ENCODE results near the gene INF2.

INF2 gene

DNA sequence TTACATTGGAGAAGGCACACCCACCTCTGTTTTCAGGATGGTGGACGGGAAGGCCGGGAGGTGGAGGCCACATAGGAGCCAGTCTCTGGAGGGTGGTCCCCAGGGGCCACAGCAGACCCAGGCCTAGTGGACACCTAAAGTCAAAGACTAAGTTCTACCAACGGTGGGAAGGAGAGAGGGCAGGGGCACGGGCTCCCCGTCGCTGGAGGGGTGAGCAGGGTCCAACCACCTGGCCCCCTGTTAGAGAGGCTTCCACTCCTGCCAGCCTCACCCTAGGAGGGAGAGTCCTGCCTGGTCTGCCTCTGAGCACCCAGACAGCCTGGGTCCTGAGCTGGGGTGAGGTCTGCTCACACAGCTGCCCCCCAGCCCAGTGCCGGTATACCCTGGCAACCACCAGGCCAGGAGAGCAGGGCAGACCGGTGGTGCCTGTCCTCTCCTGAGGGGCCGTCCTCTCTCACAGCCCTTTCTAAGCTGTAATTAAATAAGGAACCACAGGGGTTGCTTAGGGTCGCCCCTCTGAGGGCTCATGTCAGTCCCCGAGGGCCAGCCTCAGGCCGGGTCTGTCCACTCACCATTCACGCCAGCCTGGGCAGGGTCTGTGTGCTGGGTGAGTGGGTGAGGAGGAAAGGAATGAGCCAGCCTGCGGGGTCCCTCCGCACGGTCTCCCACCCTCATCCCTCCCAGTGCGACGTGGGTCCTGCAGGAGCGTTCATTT, 2.3 kb downstream of the INF2 start:
- DNase-seq = no peak

DNA sequence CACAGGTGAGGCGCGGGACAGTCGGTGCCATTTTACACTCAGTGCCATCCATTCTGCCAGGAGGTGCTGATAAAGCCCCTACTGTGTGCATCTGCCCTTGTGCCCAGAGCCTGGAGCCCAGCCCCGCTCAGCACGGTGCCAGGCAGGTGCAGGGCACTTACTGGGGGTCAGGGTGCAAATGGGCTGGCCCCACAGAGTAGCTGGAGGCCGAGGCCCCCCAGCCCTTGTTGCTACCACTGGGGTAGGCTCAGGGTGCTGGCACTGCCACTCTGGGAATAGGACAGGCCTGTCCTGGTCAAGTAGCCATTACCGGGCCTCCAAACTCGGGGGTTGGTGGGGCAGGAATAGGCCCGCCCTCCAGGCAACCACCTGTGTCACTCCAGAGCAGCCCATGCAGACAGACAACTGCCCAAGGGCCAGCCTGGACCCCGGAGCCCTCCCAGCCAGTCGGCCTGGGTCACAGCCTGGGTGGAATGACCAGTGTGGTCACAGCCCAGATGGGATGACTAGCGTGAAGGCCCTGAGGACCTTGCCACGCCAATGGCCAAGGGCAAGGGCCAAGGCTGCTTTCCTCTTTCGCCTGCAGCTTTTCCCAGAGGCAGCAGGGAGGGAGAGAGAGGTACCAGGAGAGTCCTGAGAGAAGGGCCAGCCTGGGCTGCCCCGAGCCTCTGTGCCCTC, 3.0 kb downstream of the INF2 start:
- no peak for DNase-seq

DNA sequence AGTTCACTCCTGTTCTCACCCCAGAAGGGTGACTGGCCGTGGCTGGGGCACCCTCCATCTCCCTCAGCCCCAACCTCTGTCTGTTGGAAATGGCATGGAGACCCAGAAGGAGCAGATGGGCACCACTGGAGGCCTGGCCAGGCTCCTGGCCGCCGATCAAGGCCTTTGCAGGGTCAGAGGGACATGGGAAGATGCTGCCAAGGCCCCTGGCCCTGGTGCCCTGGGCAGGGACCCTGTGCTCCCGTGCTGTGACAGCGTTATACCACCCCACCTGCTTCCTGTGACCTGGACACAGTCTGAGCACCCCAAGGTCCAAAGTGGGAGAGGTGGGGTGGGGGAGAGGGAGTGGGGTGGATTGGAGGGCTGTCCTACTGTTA, 3.5 kb downstream of the INF2 start:
- DNase-seq = no peak

DNA sequence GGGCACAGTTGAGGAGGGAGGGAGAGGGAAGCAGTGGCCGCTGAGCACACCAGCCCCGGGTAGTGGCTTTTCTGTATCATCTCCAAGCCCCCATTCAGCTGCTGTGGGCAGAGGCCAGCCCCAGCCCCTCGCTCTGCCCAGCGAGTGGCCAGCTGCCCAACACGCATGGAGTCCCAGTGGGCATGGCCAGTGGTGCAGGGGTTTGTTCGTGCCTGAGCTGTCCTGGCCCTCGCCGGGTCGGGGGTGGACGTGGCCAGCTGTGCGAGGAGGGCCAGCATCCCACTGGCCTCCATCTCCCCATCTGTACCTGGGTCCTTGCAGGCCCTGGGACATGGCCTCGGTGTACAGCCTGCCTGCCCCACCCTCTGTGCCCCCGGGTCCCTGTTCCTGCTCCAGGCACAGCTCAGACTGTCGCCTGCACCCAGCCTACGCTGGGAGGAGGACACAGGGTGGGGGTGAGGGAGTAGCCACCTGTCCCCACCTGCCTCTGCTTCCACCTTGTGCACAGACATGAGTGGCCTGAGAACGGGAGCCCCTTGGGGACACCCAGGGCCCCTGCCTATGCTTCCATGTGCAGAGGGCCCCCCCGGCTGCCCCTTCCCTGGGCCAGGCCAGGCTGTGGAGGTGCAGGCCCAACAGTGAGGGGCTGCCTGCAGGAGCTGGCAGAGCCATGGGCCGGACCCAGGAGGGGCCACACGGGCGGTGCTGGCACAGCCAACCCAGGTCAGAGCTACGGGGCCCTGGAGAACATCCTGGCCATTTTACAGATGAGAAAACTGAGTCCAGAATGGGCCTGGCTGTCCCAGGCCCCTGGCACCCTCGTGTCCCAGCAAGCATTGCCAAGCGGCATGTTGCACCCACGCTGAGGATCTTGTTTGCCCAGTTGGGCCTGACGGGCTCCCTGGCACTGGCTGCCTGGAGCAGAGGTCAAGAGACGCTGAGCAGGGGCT, 4.3 kb downstream of the INF2 start:
- no peak for DNase-seq

DNA sequence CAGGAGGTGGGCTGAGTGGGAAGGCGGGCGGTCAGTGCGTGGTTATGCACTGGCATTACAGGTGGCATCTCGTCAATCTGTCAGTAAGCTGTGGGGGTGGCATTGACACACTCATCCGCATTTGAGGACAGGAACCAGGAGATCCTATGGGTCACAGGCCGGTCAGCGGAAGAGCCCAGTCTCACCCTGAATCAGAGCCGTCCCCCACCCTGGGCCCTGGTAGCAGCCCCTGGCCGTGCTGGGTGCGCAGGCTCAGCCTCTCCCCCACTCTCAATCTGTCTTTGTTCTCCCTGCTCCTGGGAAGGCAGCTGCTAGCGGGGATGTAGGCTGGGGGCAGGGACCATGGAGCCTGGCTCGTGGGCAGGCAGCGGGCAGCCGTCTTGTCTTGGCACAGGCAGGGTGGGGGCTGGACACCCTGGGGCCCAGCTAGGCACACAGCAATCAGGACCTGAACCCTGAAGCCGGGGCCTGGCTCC, 5.1 kb downstream of the INF2 start:
- no peak for DNase-seq

DNA sequence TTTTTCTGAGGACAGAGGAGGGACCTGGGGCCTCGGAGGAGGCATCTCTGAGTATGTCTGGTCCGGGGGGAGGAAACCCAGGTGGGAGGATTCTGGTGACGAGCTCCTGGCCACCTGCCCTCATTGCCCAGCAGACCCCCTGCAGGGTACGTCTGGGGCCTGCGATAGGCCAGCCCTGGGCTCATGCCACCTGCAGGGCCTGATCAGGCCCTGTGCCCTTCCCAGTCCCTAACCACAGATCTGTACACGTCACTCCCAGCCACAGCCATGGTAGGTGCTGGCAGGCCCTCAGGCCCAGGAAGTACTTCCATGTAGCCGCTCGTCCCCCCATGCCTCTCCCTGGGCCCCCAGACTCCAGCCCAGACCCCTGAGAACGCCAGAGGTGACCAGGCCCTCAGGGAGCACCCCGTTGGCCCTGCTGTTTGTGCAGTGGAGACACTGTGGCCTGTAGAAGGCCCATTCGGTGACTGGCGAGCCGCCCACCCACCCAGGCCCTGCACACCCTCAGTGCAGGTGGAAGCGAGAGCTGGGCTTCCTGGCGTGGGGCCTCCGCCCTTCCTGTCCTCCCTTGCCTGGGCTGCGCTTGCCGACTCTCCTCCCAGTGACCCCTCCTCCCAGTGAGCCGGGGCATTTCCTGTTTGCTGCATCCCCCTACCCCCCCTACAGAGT, 5.7 kb downstream of the INF2 start:
- DNase-seq = no peak

DNA sequence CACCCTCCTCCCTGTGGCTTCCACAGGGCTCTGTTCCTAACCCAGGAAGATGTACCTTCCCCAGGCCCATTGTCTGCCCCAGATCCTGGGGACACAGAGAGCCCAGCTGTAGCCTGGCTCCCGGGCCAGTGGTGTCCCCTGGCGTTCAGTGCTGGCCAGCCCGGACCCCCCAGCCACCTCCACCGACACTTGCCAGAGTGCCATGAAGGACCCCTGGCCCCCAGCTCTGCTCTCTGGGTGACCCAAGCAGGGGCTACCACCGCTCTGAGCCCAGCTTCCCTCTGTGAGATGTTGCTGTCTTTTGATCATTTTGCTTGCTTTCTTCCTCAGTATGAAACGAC, 6.2 kb downstream of the INF2 start:
- DNase-seq = no peak

DNA sequence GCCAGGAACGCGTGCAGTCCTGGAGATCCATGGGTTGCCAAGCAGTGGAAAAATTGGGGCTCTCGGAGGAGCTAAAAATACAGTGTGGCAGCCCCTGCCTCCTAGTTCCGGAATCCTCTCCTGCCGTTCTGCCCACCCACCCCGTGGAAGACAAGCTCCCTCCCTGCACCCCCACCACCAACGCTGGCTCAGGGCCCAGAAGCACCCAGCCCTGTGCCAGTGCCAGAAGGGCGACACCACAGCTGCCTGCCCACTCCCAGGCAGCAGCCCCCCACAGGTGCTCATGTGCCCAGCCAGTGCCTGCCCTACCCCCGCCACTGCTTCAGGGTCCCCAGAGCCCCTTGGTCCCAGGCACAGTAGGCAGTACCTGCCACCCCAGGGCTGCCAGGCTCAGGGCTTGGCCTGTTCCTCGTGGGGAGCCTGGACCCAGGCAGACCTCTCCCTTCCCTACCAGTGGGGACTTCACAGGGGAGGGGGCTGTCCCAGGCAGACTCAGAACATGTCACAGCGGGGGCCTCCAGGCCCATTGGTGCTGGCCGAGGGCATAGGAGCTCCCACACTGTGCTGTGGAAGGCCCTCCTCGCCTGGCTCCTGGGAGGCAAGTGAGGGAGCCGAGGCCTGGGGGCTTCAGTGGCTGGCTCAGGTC, 7.4 kb downstream of the INF2 start:
- no peak for DNase-seq

DNA sequence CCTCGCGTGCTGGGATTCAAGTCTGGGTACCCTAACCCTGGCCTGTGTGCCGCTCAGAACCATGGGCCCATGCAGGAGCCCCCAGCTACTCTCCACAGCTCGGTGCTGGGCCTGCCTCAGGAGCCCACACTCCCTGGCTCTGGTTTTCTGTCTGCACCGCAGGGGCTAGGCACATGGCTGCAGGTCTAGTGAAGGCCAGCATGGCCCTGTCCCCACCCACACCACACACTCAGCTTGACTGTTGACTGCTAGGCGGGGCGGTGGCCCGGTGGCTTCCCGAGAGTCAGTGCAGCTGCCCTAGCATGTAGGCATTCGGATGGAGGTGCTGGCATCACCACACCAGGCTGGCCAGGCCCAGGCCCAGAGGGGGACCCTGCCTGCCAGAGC, 7.9 kb downstream of the INF2 start:
- no peak for DNase-seq

DNA sequence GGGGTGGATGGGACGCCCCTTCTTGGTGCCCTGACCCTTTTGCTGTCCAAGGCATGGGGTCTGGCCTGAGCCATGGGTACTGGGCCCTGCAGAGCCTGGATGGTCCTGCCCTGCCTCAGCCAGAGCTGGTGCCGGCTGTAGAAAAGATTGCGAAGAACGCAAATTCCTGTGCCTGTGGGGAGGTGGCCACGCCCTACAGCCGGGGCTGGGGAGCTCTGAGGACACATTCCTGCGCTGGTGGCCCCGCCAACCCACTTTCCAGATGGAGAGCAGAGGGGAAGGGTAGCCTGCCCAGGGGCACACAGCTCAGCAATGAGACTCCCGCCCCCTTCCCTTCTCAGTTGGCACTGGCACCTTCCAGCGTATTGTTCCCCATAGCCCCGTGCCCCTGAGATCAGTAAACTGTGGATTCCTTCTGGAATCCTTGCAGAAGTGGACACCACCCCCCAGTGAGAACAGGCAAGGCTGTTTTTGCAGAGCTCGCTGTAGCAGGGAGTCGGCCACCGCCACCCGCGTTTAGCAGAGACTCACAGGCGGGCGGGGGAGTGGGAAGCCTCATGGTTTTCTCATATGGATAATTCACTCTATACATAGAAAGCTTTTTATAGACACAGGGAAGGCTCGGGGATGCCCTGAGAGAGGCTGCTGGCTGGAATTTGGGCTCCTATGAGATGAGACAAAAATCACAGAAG, 8.6 kb downstream of the INF2 start:
- DNase-seq = no peak

DNA sequence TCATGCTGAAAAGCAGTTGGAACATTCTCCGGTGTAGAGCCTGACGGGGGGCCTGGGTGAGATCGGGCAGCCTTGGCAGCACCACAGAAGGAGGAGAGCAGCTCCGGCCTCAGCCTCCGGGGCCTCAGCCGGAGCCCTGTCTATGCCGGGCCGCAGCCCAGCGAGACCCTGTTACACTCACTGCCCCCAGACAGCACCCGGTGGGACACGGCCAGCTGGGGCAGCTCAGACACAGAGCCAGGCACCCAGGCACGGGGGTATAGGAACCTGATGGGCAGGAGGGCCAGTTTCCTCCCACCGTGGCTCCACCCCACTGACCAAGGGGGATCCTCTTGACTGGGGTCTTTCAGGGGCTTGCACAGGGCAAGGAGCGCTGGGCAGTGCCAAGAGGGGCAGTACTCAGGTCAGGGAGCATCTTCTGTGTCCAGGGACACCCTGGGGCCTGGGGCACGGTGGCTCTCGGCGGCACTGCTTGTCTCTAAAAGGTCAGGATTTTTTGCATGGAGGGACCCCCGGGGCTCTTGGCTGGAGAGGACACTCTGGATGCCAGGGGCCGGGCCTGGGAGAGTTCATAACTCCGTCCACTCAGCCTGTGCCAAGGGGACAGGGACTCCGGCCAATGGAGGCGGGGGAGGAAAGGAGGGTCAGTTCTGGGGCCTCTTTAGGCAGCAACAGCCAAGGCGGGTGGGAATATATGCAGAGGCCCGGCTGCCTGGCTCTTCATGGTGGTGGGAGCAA, 9.4 kb downstream of the INF2 start:
- no peak for DNase-seq

DNA sequence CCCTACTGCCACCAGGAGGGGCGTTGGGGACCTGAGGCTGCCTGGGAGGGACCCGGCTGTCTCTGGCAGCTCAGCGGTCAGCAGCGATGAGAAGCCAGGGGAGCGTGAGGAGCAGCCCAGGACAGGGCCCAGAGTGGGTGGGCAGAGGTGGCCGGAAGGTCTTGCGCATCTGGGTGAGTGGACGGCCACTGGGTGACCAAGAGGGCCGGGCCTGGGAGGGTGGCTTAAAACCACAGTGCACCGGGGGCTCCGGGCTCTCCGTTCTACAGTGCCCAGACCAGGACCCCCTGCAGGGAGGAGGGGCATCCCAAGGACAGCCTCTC, 10.0 kb downstream of the INF2 start:
- DNase-seq = no peak

DNA sequence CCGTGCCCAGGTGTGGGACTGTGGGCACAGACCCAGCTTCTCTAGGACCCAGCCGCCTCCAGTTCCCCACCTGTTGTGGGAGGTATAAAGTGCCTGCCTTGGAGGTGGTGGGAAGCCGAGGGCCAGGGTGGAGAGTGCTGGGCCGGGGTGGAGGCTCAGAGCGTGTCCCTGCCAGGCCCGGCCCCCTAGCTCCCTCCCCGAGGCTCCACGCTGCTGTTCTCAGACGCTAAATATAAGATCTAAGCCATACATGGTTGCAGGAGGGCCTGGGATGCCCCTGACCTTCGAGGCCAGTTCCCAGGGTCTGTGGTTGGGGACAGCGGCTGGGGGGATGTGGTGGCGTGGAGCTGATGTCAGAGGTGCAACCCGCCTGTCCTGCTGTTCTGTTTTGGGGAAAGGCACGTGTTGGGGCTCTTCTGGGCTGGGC, 10.8 kb downstream of the INF2 start:
- no peak for DNase-seq

DNA sequence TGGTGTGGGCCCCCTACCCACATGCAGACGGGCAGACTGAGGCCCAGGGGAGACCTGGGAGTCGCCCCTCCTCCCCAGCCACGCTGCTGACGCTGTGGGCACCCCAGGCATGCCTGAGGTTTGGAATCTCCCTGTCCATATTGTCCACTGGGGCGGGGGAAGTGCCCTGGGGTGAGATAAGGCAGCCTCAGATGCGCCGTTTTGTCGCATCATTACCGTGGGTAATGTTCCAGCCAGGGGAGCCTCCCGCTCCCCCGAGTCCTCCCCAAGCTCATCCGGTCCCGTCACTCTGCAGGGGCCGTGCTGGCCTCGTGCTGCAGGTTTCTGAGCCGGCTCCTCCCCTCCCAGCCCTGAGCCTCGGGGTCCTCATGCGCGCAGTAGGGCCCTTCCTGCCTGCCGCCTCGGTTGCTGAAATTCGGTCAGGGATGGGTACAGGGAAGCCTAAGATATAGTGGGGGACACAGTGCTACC, 11.4 kb downstream of the INF2 start:
- DNase-seq = no peak

DNA sequence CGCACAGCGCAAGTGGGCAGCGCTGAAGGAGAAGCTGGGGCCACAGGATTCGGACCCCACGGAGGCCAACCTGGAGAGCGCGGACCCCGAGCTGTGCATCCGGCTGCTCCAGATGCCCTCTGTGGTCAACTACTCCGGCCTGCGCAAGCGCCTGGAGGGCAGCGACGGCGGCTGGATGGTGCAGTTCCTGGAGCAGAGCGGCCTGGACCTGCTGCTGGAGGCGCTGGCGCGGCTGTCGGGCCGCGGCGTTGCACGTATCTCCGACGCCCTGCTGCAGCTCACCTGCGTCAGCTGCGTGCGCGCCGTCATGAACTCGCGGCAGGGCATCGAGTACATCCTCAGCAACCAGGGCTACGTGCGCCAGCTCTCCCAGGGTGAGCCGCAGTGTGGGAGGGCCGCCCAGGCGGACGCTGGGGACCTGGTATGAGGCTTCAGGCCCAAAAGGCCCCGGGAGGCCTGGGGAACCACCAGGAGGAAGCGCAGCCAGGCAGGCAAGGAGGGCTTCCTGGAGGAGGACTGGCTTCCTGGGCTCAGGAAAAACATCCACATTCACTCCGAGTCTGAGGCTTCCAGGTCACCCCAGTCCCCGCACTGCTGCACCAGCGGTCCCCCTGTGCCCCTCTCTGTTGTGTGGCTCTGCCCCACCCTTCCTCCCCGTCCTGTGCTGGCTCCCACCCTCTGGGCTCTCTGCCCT, 12.1 kb downstream of the INF2 start:
- no peak for DNase-seq

DNA sequence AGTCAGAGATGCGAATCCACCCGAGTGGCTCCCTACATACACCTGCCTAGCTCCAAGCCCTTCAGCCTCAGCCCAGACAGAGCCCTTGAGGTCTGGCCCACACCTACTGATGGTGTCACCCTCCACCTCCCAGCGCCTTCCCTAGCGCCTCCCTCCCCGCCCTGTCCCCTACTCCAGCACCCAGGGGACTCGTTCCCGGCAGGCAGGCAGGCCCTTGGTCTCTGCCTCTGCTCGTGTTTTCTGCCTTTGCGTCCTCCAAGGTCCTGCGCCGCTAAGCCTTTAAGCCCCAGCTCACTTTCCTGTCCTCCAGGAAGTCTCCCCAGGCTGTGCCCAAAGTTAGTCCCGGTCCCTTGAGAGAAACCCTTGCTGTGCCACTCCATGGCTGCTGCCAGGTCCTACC, 12.7 kb downstream of the INF2 start:
- no peak for DNase-seq

DNA sequence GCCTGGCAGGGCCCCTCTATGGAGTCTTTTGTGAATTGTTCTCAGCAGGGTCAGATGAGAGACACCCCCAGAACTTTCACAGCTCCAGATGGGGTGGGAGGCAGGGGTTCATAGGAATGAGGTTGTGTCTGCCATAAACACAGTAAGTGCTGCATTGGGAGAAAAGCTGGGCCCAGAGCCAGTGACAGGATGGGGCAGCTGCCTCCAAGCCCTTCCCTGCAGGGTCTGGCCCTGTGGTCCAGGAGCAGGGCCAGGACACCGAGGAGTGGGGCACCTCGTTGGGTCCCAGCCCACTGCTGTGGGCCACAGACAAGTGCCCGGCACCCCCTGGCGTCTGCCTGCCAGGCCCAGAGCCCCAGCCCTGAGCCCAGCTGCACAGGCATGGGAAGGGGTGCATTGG, 13.3 kb downstream of the INF2 start:
- DNase-seq = no peak

DNA sequence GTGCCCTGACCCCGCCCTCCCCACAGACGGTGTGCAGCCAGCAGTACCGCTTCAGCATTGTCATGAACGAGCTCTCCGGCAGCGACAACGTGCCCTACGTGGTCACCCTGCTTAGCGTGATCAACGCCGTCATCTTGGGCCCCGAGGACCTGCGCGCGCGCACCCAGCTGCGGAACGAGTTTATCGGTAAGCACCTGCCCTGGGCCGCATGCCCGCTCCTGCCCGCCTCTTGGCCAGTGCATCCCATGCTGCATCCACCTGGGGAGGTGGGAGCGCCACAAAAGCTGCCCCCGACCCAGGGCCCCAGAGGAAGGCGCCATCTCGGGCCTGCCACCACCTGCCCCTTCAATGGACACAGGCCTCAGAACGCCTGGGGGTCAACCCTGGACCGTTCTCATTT, 13.9 kb downstream of the INF2 start:
- DNase-seq = no peak

DNA sequence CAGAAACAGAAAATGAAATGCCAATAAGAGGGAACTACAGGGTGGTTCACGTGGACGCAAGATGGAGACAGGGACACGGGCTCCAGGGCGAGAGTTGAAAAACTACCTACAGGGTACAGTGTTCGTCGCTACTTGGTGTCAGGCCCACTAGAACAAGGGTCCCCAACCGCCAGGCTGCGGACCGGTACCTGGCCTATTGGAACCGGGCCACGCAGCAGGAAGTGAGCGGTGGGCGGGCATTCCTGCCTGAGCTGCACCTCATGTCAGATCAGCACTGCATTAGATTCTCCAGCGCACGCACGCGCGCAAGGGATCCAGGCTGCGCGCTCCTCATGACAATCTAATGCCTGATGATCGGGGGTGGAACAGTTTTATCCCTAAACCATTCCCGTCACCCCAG, 14.8 kb downstream of the INF2 start:
- no peak for DNase-seq

DNA sequence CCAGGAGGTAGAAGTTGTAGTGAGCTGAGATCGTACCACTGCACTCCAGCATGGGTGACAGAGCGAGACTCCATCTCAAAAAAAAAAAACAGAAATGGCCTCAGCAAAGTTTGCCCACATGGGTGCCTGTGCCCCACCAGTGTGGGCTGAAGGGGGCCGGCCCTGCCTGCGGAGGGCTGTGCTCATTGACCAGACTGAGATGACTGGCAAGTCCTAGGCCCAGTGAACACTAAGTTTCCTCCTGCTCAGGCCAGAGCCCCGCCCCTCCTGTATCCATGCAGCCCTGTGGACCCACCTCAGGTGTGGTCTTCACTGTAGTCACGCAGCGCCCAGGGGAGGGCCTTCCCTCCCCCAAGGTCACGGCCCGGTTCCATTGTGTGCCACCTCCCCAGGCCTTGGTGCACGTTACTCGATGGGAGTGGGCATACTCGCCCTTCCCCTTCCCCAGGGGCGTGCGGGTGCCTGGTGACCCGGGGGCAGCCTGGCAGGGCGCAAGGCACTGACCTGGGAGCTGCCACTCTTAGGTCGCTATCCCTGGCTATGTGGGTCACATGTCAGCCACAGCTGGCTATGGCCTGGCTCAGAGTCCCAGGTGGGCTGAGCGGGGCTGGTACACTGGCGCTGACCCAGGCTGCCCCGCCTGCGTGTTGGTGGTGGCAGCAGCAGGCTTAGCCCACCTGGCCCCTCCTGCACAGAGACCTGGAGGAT, 16.1 kb downstream of the INF2 start:
- DNase-seq = no peak

All from NCI-H446 treated with DMSO at 0.1 percent for 48 hours (cell line).